IMR-90 (cell line): ENCODE results near the gene PRKN. TPM values are rescaled to one million over a fixed set of nuclear protein-coding genes. Genes with fewer than 3 reads are reported as not detected.

Experiments used
- ATAC-seq: fragments of 200-7000 bp; cut with Tn5 transposase; 2 replicates; pipeline ENCODE4 v1.9.1; 2020; ENCODE audit warnings: low read depth, mild to moderate bottlenecking, moderate library complexity
- BruUV-seq: library from RNA; stranded (reverse); fragments of 400-500 nt; replicated peaks from 2 replicates; lab custom pipeline; 2021; lab: Mats Ljungman, UMichigan
- CTCF ChIA-PET: fragments of 300-600 bp; formaldehyde crosslinking; extraction: SDS; loops from one replicate; lab custom pipeline; 2021; ENCODE audit warnings: antibody characterized with exemption; lab: Yijun Ruan, JAX
- POLR2A ChIA-PET: fragments of 300-600 bp; sonication (Branson Sonifier 250); formaldehyde crosslinking; loops from one replicate; lab custom pipeline; 2022; ENCODE audit warnings: antibody characterized with exemption; ENCODE audit not compliant: unreplicated experiment; lab: Charles Lee
- DNase-seq: peaks from one replicate; pipeline ENCODE4 v3.0.0; 2013
- H2AFZ ChIP-seq: replicated peaks from 2 replicates; pipeline ENCODE3; 2013; ENCODE audit warnings: low read length, mild to moderate bottlenecking; ENCODE audit not compliant: poor library complexity
- H2AK5ac ChIP-seq: 2 replicates; pipeline ENCODE4 v1.6.1; 2013; ENCODE audit warnings: low read depth, low read length, inconsistent platforms
- H2AK9ac ChIP-seq: replicated peaks from 2 replicates; pipeline ENCODE3; 2013; ENCODE audit warnings: mild to moderate bottlenecking, low read depth, low read length, moderate library complexity; ENCODE audit not compliant: poor library complexity
- H2BK120ac ChIP-seq: 2 replicates; pipeline ENCODE4 v1.6.1; 2013; ENCODE audit warnings: low read depth, low read length, inconsistent platforms
- H2BK15ac ChIP-seq: 3 replicates; pipeline ENCODE4 v1.6.1; 2013; ENCODE audit warnings: low read depth, low read length, inconsistent platforms
- H2BK20ac ChIP-seq: 2 replicates; pipeline ENCODE4 v1.6.1; 2013; ENCODE audit warnings: low read depth, mild to moderate bottlenecking, inconsistent platforms, low read length, moderate library complexity
- H2BK5ac ChIP-seq: 2 replicates; pipeline ENCODE4 v1.6.1; 2013; ENCODE audit warnings: mild to moderate bottlenecking, low read depth, low read length, inconsistent platforms; ENCODE audit not compliant: poor library complexity, severe bottlenecking
- H3K14ac ChIP-seq: replicated peaks from 2 replicates; pipeline ENCODE4 v1.6.1; 2013; ENCODE audit warnings: low read depth, low read length, inconsistent platforms
- H3K18ac ChIP-seq: 2 replicates; pipeline ENCODE4 v1.6.1; 2013; ENCODE audit warnings: low read depth, low read length, control low read depth
- H3K23ac ChIP-seq: 2 replicates; pipeline ENCODE4 v1.6.1; 2013; ENCODE audit warnings: low read depth, low read length, inconsistent platforms
- H3K27ac ChIP-seq: 2 replicates; pipeline ENCODE4 v1.5.1; 2013; ENCODE audit warnings: mild to moderate bottlenecking, control low read depth, low read length; ENCODE audit not compliant: insufficient read depth
- H3K27me3 ChIP-seq: 2 replicates; pipeline ENCODE4 v1.6.1; 2013; ENCODE audit warnings: low read length; ENCODE audit not compliant: control insufficient read depth, insufficient read depth
- H3K36me3 ChIP-seq: 2 replicates; pipeline ENCODE4 v1.6.1; 2013; ENCODE audit warnings: low read length, mixed read lengths; ENCODE audit not compliant: control insufficient read depth, insufficient read depth
- H3K4ac ChIP-seq: 2 replicates; pipeline ENCODE4 v1.6.1; 2013; ENCODE audit warnings: low read depth, low read length, inconsistent platforms
- H3K4me1 ChIP-seq: 2 replicates; pipeline ENCODE4 v1.6.1; 2013; ENCODE audit warnings: low read length, mixed read lengths; ENCODE audit not compliant: control insufficient read depth, insufficient read depth
- H3K4me2 ChIP-seq: 2 replicates; pipeline ENCODE4 v1.6.1; 2013; ENCODE audit warnings: low read depth, mild to moderate bottlenecking, control low read depth, low read length, moderate library complexity
- H3K4me3 ChIP-seq: 2 replicates; pipeline ENCODE4 v1.5.1; 2013; ENCODE audit warnings: low read depth, mild to moderate bottlenecking, control low read depth, low read length, moderate library complexity; ENCODE audit not compliant: insufficient read depth
- H3K56ac ChIP-seq: 2 replicates; pipeline ENCODE4 v1.6.1; 2013; ENCODE audit warnings: low read length, inconsistent platforms; ENCODE audit not compliant: insufficient read depth; ENCODE audit errors: extremely low read depth
- H3K79me1 ChIP-seq, 2 experiments: 2 replicates each; pipeline ENCODE4 v1.6.1; 2013; ENCODE audit warnings: low read length in 2 of 2, inconsistent platforms in 1 of 2, low read depth in 1 of 2
- H3K9ac ChIP-seq: 2 replicates; pipeline ENCODE4 v1.6.1; 2013; ENCODE audit warnings: low read depth, low read length, control low read depth
- H3K9me1 ChIP-seq: 2 replicates; pipeline ENCODE4 v1.6.1; 2013; ENCODE audit warnings: low read length, inconsistent platforms; ENCODE audit not compliant: insufficient read depth
- H3K9me3 ChIP-seq: 2 replicates; pipeline ENCODE4 v1.6.1; 2013; ENCODE audit warnings: low read length; ENCODE audit not compliant: control insufficient read depth, insufficient read depth
- H4K20me1 ChIP-seq: 2 replicates; pipeline ENCODE4 v1.6.1; 2013; ENCODE audit warnings: low read length, inconsistent platforms; ENCODE audit not compliant: insufficient read depth
- H4K5ac ChIP-seq: 2 replicates; pipeline ENCODE4 v1.6.1; 2013; ENCODE audit warnings: mild to moderate bottlenecking, low read depth, low read length, control low read depth
- H4K8ac ChIP-seq, 2 experiments: 2 replicates each; pipeline ENCODE4 v1.6.1; 2013; ENCODE audit warnings: low read depth in 2 of 2, low read length in 2 of 2, control low read depth in 1 of 2, inconsistent platforms in 1 of 2
- H4K91ac ChIP-seq: 2 replicates; pipeline ENCODE4 v1.6.1; 2013; ENCODE audit warnings: low read depth, low read length, inconsistent platforms; ENCODE audit not compliant: insufficient read depth
- CHD1 ChIP-seq: IDR thresholded peaks from 2 replicates; pipeline ENCODE4 v1.6.1; 2012; ENCODE audit warnings: low read depth, low read length, improper control_type of control experiment
- MAFK ChIP-seq: IDR thresholded peaks from 2 replicates; pipeline ENCODE4 v1.6.1; 2012; ENCODE audit warnings: low read depth, low read length, improper control_type of control experiment
- MAZ ChIP-seq: IDR thresholded peaks from 2 replicates; pipeline ENCODE4 v1.6.1; 2012; ENCODE audit warnings: low read depth, mild to moderate bottlenecking, low read length, improper control_type of control experiment, moderate library complexity, borderline replicate concordance
- MXI1 ChIP-seq: IDR thresholded peaks from 2 replicates; pipeline ENCODE4 v1.6.1; 2012; ENCODE audit warnings: low read depth, mild to moderate bottlenecking, low read length, moderate library complexity, borderline replicate concordance
- NFE2L2 ChIP-seq: fragments of 150-350 bp; IDR thresholded peaks from 2 replicates; pipeline ENCODE4 v1.6.1; 2016; ENCODE audit warnings: low read depth, mild to moderate bottlenecking, low read length
- POLR2A ChIP-seq: IDR thresholded peaks from 2 replicates; pipeline ENCODE4 v1.6.1; 2012; ENCODE audit warnings: mild to moderate bottlenecking, low read depth, low read length
- RCOR1 ChIP-seq: IDR thresholded peaks from 2 replicates; pipeline ENCODE4 v1.6.1; 2012; ENCODE audit warnings: mild to moderate bottlenecking, low read length, improper control_type of control experiment; ENCODE audit not compliant: insufficient replicate concordance
- RFX5 ChIP-seq: IDR thresholded peaks from 2 replicates; pipeline ENCODE4 v1.8.0; 2012; ENCODE audit warnings: low read depth, mild to moderate bottlenecking, low read length, moderate library complexity
- SMC3 ChIP-seq: fragments of 150-350 bp; IDR thresholded peaks from 2 replicates; pipeline ENCODE4 v1.6.1; 2016; ENCODE audit warnings: low read depth, mild to moderate bottlenecking, antibody characterized with exemption, low read length, moderate library complexity
- WGBS, 2 experiments: methylation state at CpG; one replicate each; pipeline versions ENCODE4 v1.1.5 to v1.1.7; 2013; ENCODE audit warnings: missing lambda C conversion rate in 2 of 2; ENCODE audit not compliant: insufficient read length in 1 of 2; ENCODE audit errors: extremely low coverage in 2 of 2; 5-methylcytosine and 5-hydroxymethylcytosine counted together
- dilution Hi-C: fragments of 300-500 bp; cut with HindIII; formaldehyde crosslinking; loops from one replicate; pipeline ENCODE4 v1.14.3; 2018; ENCODE audit warnings: low sequenced_read_pairs; ENCODE audit not compliant: unreplicated experiment
- in situ Hi-C: fragments of 300-500 bp; cut with MboI; formaldehyde crosslinking; loops from 3 replicates; pipeline ENCODE4 v1.14.3; 2019; ENCODE audit warnings: low sequenced_read_pairs, inconsistent platforms, mixed read lengths
- intact Hi-C: fragments of 100-400 bp; cut with micrococcal nuclease; formaldehyde crosslinking; loops from 2 replicates; pipeline ENCODE4 v1.10.0; 2022
- polyA plus RNA-seq, 3 experiments: library from polyadenylated mRNA; depleted of rRNA; stranded (reverse); fragments of >200 nt; gene quantifications; 2 replicates each; pipeline ENCODE4 v1.2.3, GENCODE V29; 2012; ENCODE audit warnings: low replicate concordance in 1 of 3
- total RNA-seq: library from RNA; depleted of rRNA; stranded (reverse); fragments of >200 nt; gene quantifications from 2 replicates; pipeline ENCODE4 v1.2.3, GENCODE V29; 2012
- TF ChIP-seq, protein P1 (sequence below): conservative IDR thresholded peaks from 2 replicates; pipeline ENCODE4 v1.5.1; 2012; ENCODE audit warnings: mild to moderate bottlenecking, low read depth, low read length, improper control_type of control experiment
- TF ChIP-seq, protein P2 (sequence below): fragments of 150-350 bp; IDR thresholded peaks from 2 replicates; pipeline ENCODE4 v1.6.1; 2017; ENCODE audit warnings: mild to moderate bottlenecking, antibody characterized with exemption, low read length, low read depth

Gene PRKN
- total and polyA plus RNA-seq, 2 of the 4 experiments (the other 2 are of a cell fraction): 0.15 to 0.18 TPM

DNA sequence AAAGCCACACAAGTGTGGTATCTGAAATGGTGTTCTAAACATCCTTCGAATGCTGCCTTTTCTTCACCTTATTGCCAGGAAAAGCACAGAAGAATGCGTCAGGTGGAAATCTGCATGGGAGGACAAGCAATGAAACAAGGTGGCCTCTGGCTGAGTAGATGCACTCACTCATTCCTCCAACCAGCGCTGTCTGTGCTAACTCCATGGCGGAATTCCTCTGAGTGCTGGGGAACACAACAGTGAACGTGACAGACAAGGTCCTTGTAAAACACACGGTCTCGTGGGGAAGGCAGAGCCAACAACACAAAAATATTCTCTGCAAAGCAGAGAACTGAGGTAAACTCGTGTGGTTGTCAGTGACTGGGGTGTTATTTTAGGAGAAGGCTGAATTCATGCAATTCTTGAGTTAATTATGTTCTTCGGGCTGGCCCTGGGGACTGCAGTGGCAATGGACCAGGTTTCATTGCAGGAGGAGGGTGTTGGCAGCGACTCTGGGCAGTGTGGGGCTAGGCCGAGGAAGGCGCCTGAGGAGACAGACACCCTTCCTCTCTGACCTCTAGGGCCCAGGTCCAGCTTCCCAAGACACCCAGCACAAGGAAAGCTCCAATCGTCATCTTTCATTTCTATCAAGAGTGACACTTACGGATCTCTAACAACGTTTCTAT, 339.7 kb downstream of the PRKN start:
- Histone ChIP-seq H4K8ac (no peak overlapping the region), H4K91ac (no peak overlapping the region), H2AFZ (peak overlapping the region; percentile 43), H3K14ac (no peak overlapping the region), H3K4me1 (no peaks in the 10 kb centered on the region), H3K56ac (no peak overlapping the region), H2BK15ac (no peak overlapping the region), H3K9ac (no peak overlapping the region), H2AK5ac (no peak overlapping the region), H3K4ac (no peak overlapping the region), H3K27ac (no peak overlapping the region), H3K9me1 (no peaks in the 10 kb centered on the region), H4K5ac (no peak overlapping the region), H4K20me1 (no peaks in the 10 kb centered on the region), H3K23ac (no peak overlapping the region), H3K79me1 (no peaks in the 10 kb centered on the region), H3K27me3 (no peaks in the 10 kb centered on the region), H2BK5ac (no peak overlapping the region), H3K36me3 (no peaks in the 10 kb centered on the region), H3K9me3 (peaks cover 20% of the 10 kb centered on the region), H3K18ac (no peak overlapping the region), H2AK9ac (peak overlapping the region; percentile 55), H2BK20ac (no peak overlapping the region), H3K4me2 (no peak overlapping the region), H2BK120ac (no peak overlapping the region), H3K4me3 (no peak overlapping the region)
- in situ Hi-C loops: no loop called here
- intact Hi-C loops: no loop called here
- DNase-seq (no peak), ATAC-seq (no peak)
- ChIA-PET POLR2A (no interaction called here), CTCF (no interaction called here)
- TF ChIP-seq MAZ (no peak), SMC3 (no peak), CHD1 (no peak), RCOR1 (no peak), RFX5 (no peak), POLR2A (no peak), NFE2L2 (no peak), MXI1 (no peak), MAFK (no peak)
- TF ChIP-seq, protein P1, sequence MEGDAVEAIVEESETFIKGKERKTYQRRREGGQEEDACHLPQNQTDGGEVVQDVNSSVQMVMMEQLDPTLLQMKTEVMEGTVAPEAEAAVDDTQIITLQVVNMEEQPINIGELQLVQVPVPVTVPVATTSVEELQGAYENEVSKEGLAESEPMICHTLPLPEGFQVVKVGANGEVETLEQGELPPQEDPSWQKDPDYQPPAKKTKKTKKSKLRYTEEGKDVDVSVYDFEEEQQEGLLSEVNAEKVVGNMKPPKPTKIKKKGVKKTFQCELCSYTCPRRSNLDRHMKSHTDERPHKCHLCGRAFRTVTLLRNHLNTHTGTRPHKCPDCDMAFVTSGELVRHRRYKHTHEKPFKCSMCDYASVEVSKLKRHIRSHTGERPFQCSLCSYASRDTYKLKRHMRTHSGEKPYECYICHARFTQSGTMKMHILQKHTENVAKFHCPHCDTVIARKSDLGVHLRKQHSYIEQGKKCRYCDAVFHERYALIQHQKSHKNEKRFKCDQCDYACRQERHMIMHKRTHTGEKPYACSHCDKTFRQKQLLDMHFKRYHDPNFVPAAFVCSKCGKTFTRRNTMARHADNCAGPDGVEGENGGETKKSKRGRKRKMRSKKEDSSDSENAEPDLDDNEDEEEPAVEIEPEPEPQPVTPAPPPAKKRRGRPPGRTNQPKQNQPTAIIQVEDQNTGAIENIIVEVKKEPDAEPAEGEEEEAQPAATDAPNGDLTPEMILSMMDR: no peak
- TF ChIP-seq, protein P2, sequence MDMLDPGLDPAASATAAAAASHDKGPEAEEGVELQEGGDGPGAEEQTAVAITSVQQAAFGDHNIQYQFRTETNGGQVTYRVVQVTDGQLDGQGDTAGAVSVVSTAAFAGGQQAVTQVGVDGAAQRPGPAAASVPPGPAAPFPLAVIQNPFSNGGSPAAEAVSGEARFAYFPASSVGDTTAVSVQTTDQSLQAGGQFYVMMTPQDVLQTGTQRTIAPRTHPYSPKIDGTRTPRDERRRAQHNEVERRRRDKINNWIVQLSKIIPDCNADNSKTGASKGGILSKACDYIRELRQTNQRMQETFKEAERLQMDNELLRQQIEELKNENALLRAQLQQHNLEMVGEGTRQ: no peak
- no CpG with 5 or more reads among the region's 15 CpGs for WGBS, 2 experiments
- BruUV-seq: no TSS peak
- dilution Hi-C loops: no loop called here
